ENCODE results near the gene C1orf105. TPM values are rescaled to one million over a fixed set of nuclear protein-coding genes. Genes with fewer than 3 reads are reported as not detected.
"Not testable (repeated sequence)": the region's sequence is repeated elsewhere in the genome, so short reads cannot be mapped to it uniquely, and the experiment has no call there.

C1orf105 gene
- total and polyA plus RNA-seq, 2 of the 13 experiments (the other 11 are each of a cell fraction or from before 2014, with no cell fraction given) = 0.15 to 0.45 TPM

GRCh38 chr1:172420385-172420784 is at the start of gene C1orf105 (continued):
- TF ChIP-seq ZNF124 (CRISPR knock-in tag; IDR thresholded peaks at IDR 0.05) (no peak), YY1 (IDR thresholded peaks at IDR 0.05; ENCODE audit: insufficient read depth, insufficient replicate concordance, low read depth, low read length) (no peak)

GRCh38 chr1:172371646-172372045 is 48.8 kb upstream of the C1orf105 start:
- H3K4me3 ChIP-seq (replicated peaks in 1 of 3; ENCODE audit: insufficient read depth in 1 of 3, low read depth in 2 of 3, low read length in 3 of 3); in situ Hi-C loops (cut with HindIII; ENCODE audit: extremely low pct_ligation_motif_present, low pct_unique_long_range_greater_than_20kb); H3K27ac ChIP-seq (ENCODE audit: extremely low read length, insufficient read depth, low read length); H3K27me3 ChIP-seq (ENCODE audit: control insufficient read depth in 1 of 2, insufficient read depth in 2 of 2, low read length in 2 of 2); FAIRE-seq; H3K79me2 ChIP-seq (ENCODE audit: insufficient read depth, low read length); CTCF ChIA-PET (ENCODE audit: low intra/inter-chr PET ratio, low total read pairs); DNase-seq (ENCODE audit: low spot score); H3K9me3 ChIP-seq (ENCODE audit: low read length); POLR2A ChIA-PET; H3K4me2 ChIP-seq (ENCODE audit: low read depth, low read length); BruUV-seq (replicated peaks); intact Hi-C loops (cut with micrococcal nuclease; ENCODE audit: unreplicated experiment); H3K9ac ChIP-seq (ENCODE audit: insufficient read depth, low read depth, low read length); H3K4me1 ChIP-seq (ENCODE audit: insufficient read depth, low read length); H2AFZ ChIP-seq (ENCODE audit: low read length); ATAC-seq; H3K36me3 ChIP-seq (replicated peaks in 1 of 2; ENCODE audit: control insufficient read depth in 1 of 2, insufficient read depth in 2 of 2, low read length in 2 of 2); H4K20me1 ChIP-seq (ENCODE audit: insufficient read depth, low read length): not testable (repeated sequence)
- 52% methylated on average over 3 of the region's 3 CpGs for WGBS (ENCODE audit: low lambda C conversion rate)

GRCh38 chr1:172373864-172374263 is 46.6 kb upstream of the C1orf105 start:
- H2AFZ ChIP-seq (ENCODE audit: low read length) = no peak overlapping the region
- intact Hi-C loops (cut with micrococcal nuclease; ENCODE audit: unreplicated experiment) = no loop called here
- in situ Hi-C loops (cut with HindIII; ENCODE audit: extremely low pct_ligation_motif_present, low pct_unique_long_range_greater_than_20kb) = no loop called here
- H3K9ac ChIP-seq (ENCODE audit: insufficient read depth, low read depth, low read length) = no peak overlapping the region
- H3K9me3 ChIP-seq (ENCODE audit: low read length) = no peaks in the 10 kb centered on the region
- ATAC-seq = no peak
- no peaks in the 10 kb centered on the region for H3K36me3 ChIP-seq (replicated peaks in 1 of 2; ENCODE audit: control insufficient read depth in 1 of 2, insufficient read depth in 2 of 2, low read length in 2 of 2)
- no peak overlapping the region for H3K27ac ChIP-seq (ENCODE audit: extremely low read length, insufficient read depth, low read length)
- H4K20me1 ChIP-seq (ENCODE audit: insufficient read depth, low read length) = no peaks in the 10 kb centered on the region
- no peak for DNase-seq (ENCODE audit: low spot score)
- no TSS peak for BruUV-seq (replicated peaks)
- ChIA-PET CTCF (ENCODE audit: low intra/inter-chr PET ratio, low total read pairs) (no interaction called here), POLR2A (no interaction called here)
- no peaks in the 10 kb centered on the region for H3K4me1 ChIP-seq (ENCODE audit: insufficient read depth, low read length)
- no peak overlapping the region for H3K4me2 ChIP-seq (ENCODE audit: low read depth, low read length)
- no peaks in the 10 kb centered on the region for H3K27me3 ChIP-seq (ENCODE audit: control insufficient read depth in 1 of 2, insufficient read depth in 2 of 2, low read length in 2 of 2)
- 18% methylated on average over 1 of the region's 1 CpG for WGBS (ENCODE audit: low lambda C conversion rate)
- no peaks in the 10 kb centered on the region for H3K79me2 ChIP-seq (ENCODE audit: insufficient read depth, low read length)
- FAIRE-seq = no peak
- H3K4me3 ChIP-seq (replicated peaks in 1 of 3; ENCODE audit: insufficient read depth in 1 of 3, low read depth in 2 of 3, low read length in 3 of 3) = no peak overlapping the region
- TF ChIP-seq EHMT2 (IDR thresholded peaks at IDR 0.05; ENCODE audit: borderline replicate concordance, low read depth, low read length) (no peak), ZSCAN21 (CRISPR knock-in tag; IDR thresholded peaks at IDR 0.05; ENCODE audit: borderline replicate concordance) (no peak), CHD2 (IDR thresholded peaks at IDR 0.05; ENCODE audit: low read depth, low read length) (no peak), SNRNP70 (IDR thresholded peaks at IDR 0.05; ENCODE audit: low read depth, low read length) (no peak), TERF1 (CRISPR knock-in tag; IDR thresholded peaks at IDR 0.05) (no peak), ZKSCAN1 (IDR thresholded peaks at IDR 0.05; ENCODE audit: low read length) (no peak), REPIN1 (CRISPR knock-in tag; IDR thresholded peaks at IDR 0.05; ENCODE audit: borderline replicate concordance, low read depth) (no peak), POLR2AphosphoS2 (IDR thresholded peaks at IDR 0.05; ENCODE audit: low read depth, low read length) (no peak), ZNF468 (CRISPR knock-in tag; IDR thresholded peaks at IDR 0.05) (no peak), ARID4A (CRISPR knock-in tag; IDR thresholded peaks at IDR 0.05; ENCODE audit: borderline replicate concordance) (no peak), ZNF382 (CRISPR knock-in tag; IDR thresholded peaks at IDR 0.05; ENCODE audit: borderline replicate concordance) (no peak)

Data from HepG2 (cell line).